NB4 (cell line): ENCODE measurements around the gene FBXW11.

ENCODE experiments used
- POLR2A ChIP-seq: IDR thresholded peaks from 2 replicates; pipeline ENCODE4 v1.6.1; 2011; ENCODE audit warnings: mild to moderate bottlenecking; ENCODE audit not compliant: insufficient read length; ENCODE audit errors: extremely low read depth
- TF ChIP-seq, protein P1 (sequence below): IDR thresholded peaks from one replicate; pipeline ENCODE4 v1.5.1; 2012; ENCODE audit warnings: low read depth, low read length
- TF ChIP-seq, protein P2 (sequence below): IDR thresholded peaks from 2 replicates; pipeline ENCODE4 v1.6.1; 2011; ENCODE audit warnings: low read depth, low read length

GRCh38 chr5:171926311-171926710, 80.1 kb downstream of the FBXW11 start:
- TF ChIP-seq, protein P1, sequence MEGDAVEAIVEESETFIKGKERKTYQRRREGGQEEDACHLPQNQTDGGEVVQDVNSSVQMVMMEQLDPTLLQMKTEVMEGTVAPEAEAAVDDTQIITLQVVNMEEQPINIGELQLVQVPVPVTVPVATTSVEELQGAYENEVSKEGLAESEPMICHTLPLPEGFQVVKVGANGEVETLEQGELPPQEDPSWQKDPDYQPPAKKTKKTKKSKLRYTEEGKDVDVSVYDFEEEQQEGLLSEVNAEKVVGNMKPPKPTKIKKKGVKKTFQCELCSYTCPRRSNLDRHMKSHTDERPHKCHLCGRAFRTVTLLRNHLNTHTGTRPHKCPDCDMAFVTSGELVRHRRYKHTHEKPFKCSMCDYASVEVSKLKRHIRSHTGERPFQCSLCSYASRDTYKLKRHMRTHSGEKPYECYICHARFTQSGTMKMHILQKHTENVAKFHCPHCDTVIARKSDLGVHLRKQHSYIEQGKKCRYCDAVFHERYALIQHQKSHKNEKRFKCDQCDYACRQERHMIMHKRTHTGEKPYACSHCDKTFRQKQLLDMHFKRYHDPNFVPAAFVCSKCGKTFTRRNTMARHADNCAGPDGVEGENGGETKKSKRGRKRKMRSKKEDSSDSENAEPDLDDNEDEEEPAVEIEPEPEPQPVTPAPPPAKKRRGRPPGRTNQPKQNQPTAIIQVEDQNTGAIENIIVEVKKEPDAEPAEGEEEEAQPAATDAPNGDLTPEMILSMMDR = no peak
- TF ChIP-seq POLR2A = no peak
- TF ChIP-seq, protein P2, sequence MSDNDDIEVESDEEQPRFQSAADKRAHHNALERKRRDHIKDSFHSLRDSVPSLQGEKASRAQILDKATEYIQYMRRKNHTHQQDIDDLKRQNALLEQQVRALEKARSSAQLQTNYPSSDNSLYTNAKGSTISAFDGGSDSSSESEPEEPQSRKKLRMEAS = no peak
